Activated CD4-positive, alpha-beta T cell treated with anti-CD3 and anti-CD28 coated beads for 48 hours (primary cell): ENCODE results near the gene CHMP5.
A peak's percentile ranks its signal among the peaks of the same experiment; 100 is the strongest.

Experiments
- DNase-seq: peaks from one replicate; pipeline ENCODE4 v3.0.0-alpha.2; 2020

Gene CHMP5

GRCh38 chr9:33244137-33244784 is 20.6 kb upstream of the CHMP5 start:
- DNase-seq = no peak

- no peak for DNase-seq
Observed at GRCh38 chr9:33245341-33245740, 19.5 kb upstream of the CHMP5 start.

- DNase-seq = no peak
Observed at GRCh38 chr9:33246269-33246860, 18.5 kb upstream of the CHMP5 start.

GRCh38 chr9:33248606-33249005 is 16.2 kb upstream of the CHMP5 start:
- no peak for DNase-seq

GRCh38 chr9:33249087-33249658 is 15.7 kb upstream of the CHMP5 start:
- DNase-seq = no peak

GRCh38 chr9:33249983-33250382 is 14.9 kb upstream of the CHMP5 start:
- no peak for DNase-seq

- no peak for DNase-seq
Observed at GRCh38 chr9:33250458-33250995, 14.3 kb upstream of the CHMP5 start.

GRCh38 chr9:33254211-33254610 is 10.6 kb upstream of the CHMP5 start:
- DNase-seq = no peak

GRCh38 chr9:33255014-33255413 is 9.8 kb upstream of the CHMP5 start:
- DNase-seq = no peak

GRCh38 chr9:33255471-33255870 is 9.4 kb upstream of the CHMP5 start:
- no peak for DNase-seq

- no peak for DNase-seq
Observed at GRCh38 chr9:33256236-33256635, 8.6 kb upstream of the CHMP5 start.

GRCh38 chr9:33257276-33257675 is 7.6 kb upstream of the CHMP5 start:
- no peak for DNase-seq

- DNase-seq = no peak
Observed at GRCh38 chr9:33260372-33260771, 4.5 kb upstream of the CHMP5 start.

- DNase-seq = peak; percentile 41
Observed at GRCh38 chr9:33263131-33264002, 1.5 kb upstream of the CHMP5 start.

- peak; percentile 58 for DNase-seq
Observed at GRCh38 chr9:33264003-33264472, 811 bp upstream of the CHMP5 start.

GRCh38 chr9:33265211-33265865 is 489 bp downstream of the CHMP5 start:
- DNase-seq = no peak

GRCh38 chr9:33267151-33267767 is 2.4 kb downstream of the CHMP5 start:
- no peak for DNase-seq

GRCh38 chr9:33270146-33270545 is 5.3 kb downstream of the CHMP5 start:
- no peak for DNase-seq

- no peak for DNase-seq
Observed at GRCh38 chr9:33272061-33272460, 7.2 kb downstream of the CHMP5 start.

- DNase-seq = no peak
Observed at GRCh38 chr9:33273266-33273971, 8.6 kb downstream of the CHMP5 start.

- DNase-seq = no peak
Observed at GRCh38 chr9:33273972-33274328, 9.1 kb downstream of the CHMP5 start.

- DNase-seq = no peak
Observed at GRCh38 chr9:33277484-33277883, 12.6 kb downstream of the CHMP5 start.
